ENCODE data around the gene NRG2.

The NRG2 gene

DNA sequence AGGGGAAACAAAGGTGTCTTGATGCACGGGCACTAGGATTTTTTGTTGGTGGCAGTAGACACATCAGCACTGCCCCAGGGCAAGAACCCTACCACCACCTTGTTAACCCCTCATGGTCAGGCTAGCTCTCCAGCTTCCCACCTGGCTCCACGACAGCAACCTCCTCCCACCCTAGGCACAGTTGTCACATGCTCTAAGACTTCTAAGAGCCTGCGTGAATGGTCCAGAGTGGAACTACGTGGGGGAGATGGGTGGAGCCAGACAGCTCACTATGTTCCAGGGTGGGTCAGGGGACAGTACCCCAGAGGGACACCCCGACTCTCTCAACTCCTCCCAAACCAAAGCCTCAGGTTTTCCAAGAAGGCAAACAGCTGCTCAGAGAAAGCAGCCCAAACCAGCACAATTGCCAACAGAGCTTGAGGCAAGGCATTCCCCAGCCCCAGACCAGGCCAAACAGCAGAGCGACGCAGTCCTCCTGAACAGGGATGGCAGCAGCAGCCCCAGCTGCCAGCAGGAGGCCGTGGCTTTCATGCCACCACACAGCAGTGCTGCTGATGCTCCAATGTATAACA is 78.0 kb downstream of the NRG2 start:
- DNase-seq: no peak

DNA sequence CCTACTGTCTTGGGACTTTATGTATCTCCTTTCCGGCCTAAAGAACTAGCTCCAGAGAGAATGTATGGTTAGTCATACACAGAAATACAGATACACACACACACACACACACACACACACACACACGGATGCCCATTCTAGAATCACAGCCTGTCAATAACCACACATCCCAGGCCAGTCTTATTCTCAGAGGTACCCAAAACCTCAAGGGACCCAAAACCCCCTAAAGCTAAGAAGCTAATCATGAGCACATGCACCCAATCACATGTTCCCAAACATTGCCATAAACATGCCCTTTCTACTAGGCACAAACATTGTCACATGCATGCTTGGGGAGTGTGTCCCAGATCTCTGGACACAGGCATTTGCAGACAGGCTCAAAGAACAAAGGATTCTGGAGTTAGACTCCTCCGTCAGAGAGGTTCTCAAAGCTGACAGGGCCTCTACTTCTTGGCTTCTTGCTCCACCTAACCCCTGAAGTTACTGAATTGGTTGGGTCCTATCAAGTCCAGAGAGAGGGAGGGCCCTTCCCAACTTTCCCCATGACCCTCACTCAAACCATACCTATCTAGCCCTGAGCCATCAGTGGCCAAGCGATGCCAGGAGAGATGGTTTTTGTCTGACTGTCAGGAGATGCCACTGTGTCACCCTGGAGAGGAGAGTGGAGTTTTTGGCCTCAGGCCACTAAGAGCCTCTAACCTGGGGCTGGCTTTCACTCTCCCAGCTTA is 78.7 kb downstream of the NRG2 start:
- DNase-seq: no peak

GRCh38 chr5:139962445-139962844 is 80.7 kb downstream of the NRG2 start:
- no peak for DNase-seq

- no peak for DNase-seq
Measured at GRCh38 chr5:139961435-139962157, 81.5 kb downstream of the NRG2 start.

DNA sequence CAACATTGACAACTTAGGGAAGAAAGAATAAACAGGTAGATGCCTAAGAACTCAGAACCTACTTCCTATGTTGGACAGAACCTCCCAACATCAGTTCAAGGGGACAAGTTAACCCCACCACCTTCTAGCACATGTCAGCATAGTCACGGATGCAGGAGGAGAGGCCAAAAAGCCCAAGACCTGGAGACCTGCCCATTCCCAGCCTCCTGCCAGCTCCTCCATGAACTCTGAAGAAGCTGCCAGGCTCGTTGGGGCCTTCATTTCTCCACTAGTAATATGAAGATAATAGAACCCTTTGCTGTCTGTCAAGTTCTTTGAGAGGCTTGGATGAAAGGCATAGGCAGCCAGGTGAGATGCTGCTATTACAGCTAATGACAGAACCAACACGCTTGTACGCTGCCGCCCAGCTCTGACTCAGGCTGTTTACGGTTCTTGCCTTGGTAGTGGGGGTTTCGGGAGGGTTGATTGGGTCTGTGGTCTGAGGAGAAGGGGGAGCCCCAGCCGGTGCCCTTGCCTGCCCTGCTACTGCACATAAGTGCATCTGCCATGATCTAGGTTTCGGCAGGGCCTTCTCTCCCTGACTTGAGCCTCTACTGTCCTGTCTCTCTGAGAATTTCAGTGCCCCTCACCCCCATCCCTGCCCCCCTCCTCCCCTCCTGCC is 82.2 kb downstream of the NRG2 start:
- DNase-seq: no peak

DNA sequence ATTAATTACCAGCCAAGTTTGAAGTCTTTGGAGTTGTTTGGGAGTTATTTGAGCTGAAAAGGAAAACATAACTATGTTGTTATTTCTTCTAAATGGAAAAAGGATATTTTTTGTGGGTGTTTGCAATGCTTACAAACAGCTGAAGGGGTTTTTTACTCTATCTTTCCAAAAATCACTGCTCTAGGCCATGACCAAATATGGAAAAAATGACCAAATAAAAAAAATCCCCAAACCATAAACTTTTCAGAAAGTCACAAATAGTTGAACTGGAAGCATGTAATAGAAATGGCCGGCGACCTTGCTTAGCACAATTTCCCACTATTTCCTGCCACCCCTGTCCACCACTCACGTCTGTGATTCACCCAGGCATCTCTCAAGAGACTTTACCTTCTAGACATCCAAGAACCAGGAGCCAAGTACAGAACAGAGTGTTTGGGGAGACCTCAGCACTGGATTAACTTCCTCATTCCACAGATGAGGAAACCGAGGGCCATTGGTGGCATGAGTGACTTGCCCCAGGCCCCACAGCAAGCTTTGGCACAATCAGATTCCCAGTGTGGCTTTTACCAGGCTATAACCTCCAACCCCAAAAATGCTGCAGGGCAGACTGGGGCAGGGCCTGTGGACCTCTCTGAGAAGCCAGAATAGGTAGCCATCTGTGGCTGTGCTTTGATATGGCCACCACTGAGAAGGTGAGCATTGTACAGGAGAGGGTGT is 84.5 kb downstream of the NRG2 start:
- DNase-seq: no peak

DNA sequence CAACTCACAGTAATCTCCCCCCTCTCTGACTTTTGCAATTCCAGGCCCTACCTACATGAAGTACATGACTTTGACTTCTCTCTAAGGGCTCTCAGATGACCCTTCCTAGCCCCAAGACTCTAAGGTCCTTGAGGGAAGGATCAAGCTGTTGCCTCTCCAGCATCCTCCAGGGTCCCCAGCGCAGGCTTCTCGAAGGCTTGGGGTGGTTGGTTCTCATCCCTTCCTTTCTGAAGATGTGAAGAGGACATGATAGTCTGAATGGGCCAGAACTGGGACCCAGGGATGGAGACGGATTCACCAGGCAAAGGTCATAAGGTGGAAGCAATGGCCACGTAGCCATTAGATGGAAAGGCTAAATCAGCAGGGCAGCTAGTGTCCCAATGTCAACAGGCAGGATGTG is 86.8 kb downstream of the NRG2 start:
- no peak for DNase-seq

DNA sequence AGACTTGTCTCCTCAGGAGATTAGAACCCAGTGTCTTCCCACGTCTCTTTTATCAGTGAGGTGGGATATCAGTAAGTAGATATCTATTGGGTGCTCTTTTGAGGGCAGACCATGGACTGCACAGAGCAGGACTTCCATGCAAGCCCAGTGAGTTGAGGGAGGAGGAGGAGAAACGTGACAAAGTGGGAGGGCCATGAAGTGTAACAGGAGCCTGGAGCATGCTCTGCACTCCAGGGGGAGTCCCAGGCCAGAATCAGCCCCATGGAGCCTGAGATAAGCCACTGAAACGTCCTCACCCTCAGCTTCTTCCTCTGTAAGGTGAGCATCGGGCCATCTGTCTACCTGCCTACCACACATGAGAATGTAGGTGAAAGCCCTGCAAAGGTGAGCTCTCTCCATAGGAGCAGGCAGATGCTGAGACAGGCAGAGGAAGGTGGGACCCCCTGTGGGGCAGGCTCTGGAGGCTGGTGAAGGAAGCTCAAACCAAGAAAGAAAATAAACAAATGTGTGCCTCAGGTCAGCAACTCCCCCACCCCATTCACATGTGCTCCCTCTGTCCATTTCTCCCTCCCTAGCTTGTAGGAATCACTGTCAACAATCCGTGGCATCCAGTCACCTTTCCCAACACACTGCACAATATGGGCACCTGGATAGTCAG is 87.4 kb downstream of the NRG2 start:
- DNase-seq: no peak

DNA sequence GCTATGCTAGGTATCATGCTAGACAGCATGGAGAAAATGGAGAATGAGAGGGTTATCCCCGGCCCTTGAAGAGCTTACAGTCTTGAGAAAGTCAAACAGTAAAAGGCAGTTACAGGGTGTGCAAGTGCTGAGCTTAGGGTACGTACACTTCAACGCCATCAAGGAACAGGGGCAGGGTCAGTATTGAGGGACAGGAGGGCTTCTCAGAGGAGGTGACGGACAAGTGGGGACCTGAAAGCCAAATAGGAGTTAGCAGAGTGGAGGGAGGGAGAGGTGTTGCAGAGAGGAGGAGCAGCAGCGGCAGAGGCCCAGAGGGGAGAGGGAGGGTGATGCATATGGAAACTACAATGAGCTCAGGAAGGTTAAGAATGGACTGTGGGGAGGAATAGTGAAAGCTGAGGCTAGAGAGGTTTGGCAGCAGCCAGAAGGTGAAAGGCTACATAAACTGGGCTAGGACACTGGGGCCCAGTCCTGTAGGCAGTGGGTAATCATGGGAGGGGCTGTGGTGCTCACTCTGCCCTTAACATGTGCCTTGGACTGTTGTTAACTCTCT is 88.0 kb downstream of the NRG2 start:
- no peak for DNase-seq

DNA sequence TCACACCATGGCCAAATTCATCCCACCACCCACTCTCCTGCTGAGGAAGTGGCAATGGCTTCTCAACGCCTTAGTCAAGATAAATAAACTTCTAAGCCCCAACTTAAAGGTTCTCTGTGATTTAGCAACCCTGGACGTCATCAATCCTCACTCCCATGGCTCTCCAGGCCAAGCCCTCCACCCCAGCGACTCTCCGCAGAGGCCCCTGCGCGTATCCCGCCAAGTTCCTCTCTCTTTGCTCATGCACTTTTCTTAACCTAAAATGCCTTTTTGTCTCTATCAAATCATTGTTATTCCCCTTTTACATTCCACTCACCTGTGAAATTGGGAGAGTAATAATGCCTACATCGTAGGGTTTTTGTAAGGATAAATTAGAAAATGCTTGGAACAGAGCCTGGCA is 88.6 kb downstream of the NRG2 start:
- DNase-seq: no peak

DNA sequence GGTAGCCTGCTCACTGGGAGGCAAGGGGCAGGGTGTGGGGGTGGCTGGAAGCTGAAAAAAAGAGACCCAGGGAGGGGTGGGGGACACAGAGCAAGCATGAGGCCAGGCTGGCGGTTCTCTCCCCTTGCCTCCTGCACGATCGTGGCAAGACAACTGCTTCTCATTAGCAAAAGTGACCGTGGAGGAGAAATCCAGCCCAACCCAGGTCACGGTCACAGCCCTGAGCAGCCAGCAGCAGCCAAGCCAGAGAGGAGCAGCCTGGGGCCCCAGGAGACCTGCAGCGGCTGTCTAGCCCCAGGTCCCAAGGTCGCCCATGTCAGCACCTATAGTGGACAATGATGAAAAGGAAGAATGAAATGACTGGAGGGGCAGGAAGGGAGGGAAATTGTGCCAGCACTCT is 89.1 kb downstream of the NRG2 start:
- no peak for DNase-seq

DNA sequence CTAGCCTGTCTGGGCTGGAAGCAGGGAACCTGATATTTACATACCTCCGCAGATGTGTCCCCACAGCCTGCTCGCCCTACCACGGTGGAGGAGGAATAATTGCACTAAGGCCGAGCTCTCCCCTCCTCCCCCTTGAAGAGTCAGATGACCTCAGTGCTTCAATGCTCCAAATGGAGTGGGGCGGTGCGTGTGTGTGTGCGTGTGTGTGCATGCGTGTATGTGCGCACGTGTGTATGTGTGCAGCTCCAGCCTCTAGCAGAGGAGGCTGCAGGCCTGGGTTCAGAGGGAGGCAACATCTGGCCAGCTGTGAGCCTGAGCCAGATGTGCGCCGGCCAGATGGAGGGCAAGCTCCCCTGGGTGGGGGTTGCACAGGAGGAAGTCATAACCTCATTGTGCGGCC is 90.5 kb downstream of the NRG2 start:
- no peak for DNase-seq

DNA sequence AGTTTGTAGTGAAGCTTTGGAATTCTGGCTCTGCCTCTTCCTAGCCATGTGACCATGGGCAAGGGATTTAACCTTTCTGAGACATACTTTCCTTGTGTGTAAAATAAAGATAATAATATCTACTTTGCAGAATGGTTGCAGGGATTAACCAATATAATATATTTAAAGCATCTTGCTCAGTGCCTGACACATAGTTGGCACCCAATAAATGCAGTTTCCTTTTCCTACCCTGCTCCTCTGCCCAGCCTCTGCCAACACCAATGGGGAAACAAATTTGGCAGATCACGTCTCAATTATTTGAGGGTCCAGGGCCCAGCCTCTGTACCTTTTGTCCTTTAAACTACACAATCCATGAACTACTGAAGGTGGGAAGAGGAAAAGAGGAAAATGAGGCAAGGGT is 91.1 kb downstream of the NRG2 start:
- no peak for DNase-seq

GRCh38 chr5:139951296-139951924 is 91.7 kb downstream of the NRG2 start:
- no peak for DNase-seq

DNA sequence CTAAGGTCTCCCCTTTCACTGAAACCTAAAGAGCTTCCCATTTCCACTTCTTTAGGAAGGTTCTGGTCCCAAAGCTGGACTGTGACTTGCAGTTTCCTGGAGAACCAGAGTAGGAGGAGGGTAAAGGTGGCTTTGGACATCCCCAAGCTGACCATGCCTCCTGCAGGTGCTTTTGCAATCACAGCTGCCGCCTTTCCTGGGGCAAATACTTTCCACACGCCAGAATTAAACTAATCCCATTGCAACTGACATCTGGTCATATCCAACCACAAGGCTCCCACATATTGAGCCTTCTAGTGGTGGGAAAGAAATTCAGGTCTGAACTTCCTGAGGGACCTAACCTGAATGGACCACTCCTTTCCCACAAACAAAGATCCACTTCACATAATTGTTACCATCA is 92.7 kb downstream of the NRG2 start:
- no peak for DNase-seq

- no peak for DNase-seq
Measured at GRCh38 chr5:139949710-139950109, 93.4 kb downstream of the NRG2 start.

DNA sequence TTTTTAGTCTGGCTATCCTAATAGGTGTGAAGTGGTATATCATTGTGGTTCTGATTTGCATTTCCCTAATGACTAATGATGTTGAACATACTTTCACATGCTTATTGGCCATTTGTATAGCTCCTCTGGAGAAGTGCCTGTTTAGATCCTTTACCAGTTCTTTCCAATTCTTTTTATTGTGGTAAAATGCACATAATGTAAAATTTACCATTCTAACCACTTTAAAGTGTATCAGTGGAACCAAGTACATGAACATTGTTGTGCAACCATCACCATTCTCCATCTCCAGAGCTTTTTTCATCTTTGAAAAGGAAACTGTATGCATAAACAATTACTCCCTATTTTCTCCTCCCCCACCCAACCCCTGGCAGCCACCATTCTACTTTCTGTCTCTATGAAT is 95.4 kb downstream of the NRG2 start:
- DNase-seq: no peak

- DNase-seq: no peak
Measured at GRCh38 chr5:139946440-139946839, 96.7 kb downstream of the NRG2 start.

- DNase-seq: no peak
Measured at GRCh38 chr5:139946006-139946405, 97.1 kb downstream of the NRG2 start.

GRCh38 chr5:139942243-139942642 is 100.9 kb downstream of the NRG2 start:
- no peak for DNase-seq

DNA sequence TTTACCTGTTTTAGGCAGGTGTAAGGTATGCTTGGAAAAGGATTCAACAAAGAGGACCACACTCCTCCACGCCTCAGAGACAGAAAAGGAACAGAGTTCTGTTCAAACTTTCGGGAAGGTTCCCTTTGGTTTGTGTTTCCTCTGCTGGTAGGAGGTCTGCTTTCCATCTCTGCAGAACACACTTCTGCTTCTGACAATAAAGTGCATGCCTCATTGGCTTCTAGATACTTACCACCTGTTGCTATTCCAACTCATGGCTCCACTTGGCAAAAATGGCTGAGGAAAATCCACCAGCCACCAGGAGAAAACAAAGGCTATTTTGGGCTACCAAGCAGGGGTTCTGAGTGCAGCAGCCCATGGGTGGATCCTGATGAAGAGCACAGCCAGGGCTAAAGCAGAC is 112.7 kb downstream of the NRG2 start:
- DNase-seq: no peak
